ENCODE results near the gene PTH2. TPM values are rescaled to one million over a fixed set of nuclear protein-coding genes. Genes with fewer than 3 reads are reported as not detected.

The PTH2 gene
- total RNA-seq, 1 donor from 2014 or later: not detected

- DNase-seq: no peak
These were observed 7.6 kb upstream of the PTH2 start for GRCh38 chr19:49430678-49431329.

- no peak for DNase-seq
These were observed 7.0 kb upstream of the PTH2 start for GRCh38 chr19:49430172-49430677.

GRCh38 chr19:49428547-49429451, 5.6 kb upstream of the PTH2 start:
- DNase-seq: no peak

GRCh38 chr19:49427855-49428546, 4.8 kb upstream of the PTH2 start:
- DNase-seq: no peak

- no peak for DNase-seq
These were observed 4.1 kb upstream of the PTH2 start for GRCh38 chr19:49427339-49427738.

- DNase-seq: no peak
These were observed 2.8 kb upstream of the PTH2 start for GRCh38 chr19:49425922-49426592.

GRCh38 chr19:49425178-49425577, 1.9 kb upstream of the PTH2 start, which contains the start of gene GFY:
GFY (plus strand) TSS chr19:49425388; CDS start chr19:49426431, 1,043 bp downstream.
- DNase-seq: no peak

GRCh38 chr19:49423985-49424303, 703 bp upstream of the PTH2 start:
- DNase-seq: no peak

GRCh38 chr19:49422407-49423070, 702 bp downstream of the PTH2 start:
- peak; percentile 30 for DNase-seq

GRCh38 chr19:49421878-49422202, 1.4 kb downstream of the PTH2 start:
- no peak for DNase-seq

- peak; percentile 81 for DNase-seq
These were observed 2.0 kb downstream of the PTH2 start for GRCh38 chr19:49421039-49421877.

GRCh38 chr19:49420227-49420626, 3.0 kb downstream of the PTH2 start:
- no peak for DNase-seq

- DNase-seq: no peak
These were observed 4.1 kb downstream of the PTH2 start for GRCh38 chr19:49419173-49419572.

GRCh38 chr19:49418511-49418910, 4.7 kb downstream of the PTH2 start:
- DNase-seq: no peak

GRCh38 chr19:49417088-49417487, 6.2 kb downstream of the PTH2 start:
- DNase-seq: no peak

- no peak for DNase-seq
These were observed 7.4 kb downstream of the PTH2 start for GRCh38 chr19:49415810-49416200.

GRCh38 chr19:49415102-49415809, 8.0 kb downstream of the PTH2 start:
- no peak for DNase-seq

GRCh38 chr19:49414256-49414655, 9.0 kb downstream of the PTH2 start:
- no peak for DNase-seq

- peak; percentile 83 for DNase-seq
These were observed 9.9 kb downstream of the PTH2 start for GRCh38 chr19:49413348-49413747.

- DNase-seq: no peak
These were observed 11.4 kb downstream of the PTH2 start for GRCh38 chr19:49411681-49412326.

Measured in tongue (tissue), 2 donors.